Activated naive CD8-positive, alpha-beta T cell treated with anti-CD3 and anti-CD28 coated beads, Interleukin-2, amount 50 U/mL, for 16 hours (primary cell): ENCODE measurements around the gene CCDC82.
A peak's percentile ranks its signal among the peaks of the same experiment; 100 is the strongest.
"Not testable (repeated sequence)": the region's sequence is repeated elsewhere in the genome, so short reads cannot be mapped to it uniquely, and the experiment has no call there.

ENCODE experiments used
- DNase-seq: peaks from one replicate; pipeline ENCODE4 v3.0.0-alpha.2; 2020; ENCODE audit warnings: low read depth, low spot score

Gene CCDC82

DNA sequence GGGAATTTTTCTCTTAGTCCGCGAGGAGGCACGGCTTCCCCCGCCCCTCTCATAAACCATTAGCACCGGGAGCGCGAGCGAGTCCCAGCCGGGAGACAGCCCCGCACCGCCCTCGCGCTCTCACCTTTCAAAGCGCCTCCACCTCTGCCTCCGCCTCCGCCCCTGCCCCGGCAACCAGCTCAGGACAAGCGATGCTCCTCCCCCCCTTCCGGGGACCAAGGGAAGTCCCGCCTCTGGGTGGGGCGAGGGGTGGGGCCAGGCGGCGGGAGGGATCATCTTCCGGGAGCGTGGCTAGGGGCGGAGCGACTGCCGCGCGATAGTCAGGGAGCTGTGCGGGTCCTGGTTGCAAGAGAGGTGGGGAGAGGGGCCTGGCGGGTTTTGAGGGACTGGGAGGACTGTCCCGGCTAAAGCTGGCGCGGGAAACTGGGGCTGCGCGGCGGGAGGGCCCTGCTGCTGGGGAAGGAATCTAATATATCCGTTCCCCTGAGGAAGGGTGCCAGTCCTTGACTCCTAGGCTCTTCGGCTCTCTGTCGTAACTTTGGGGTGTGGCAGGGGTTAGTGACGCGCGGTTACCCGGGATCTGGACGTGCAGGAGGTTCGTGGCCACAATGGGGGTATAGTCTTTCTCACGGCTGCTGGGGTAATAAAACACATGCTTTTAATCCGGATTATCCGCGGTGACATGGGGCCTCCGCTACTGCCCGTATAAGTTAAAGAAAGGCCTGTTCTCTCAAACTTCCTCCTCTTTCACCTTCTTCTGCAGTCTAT lies at the start of gene CCDC82, which contains the start of gene JRKL:
Gene CCDC82 (minus strand): TSS at position 193 of the 768 bp plus-strand sequence. CDS start 5,165 bp downstream, outside the sequence.
Gene JRKL (plus strand): TSS at position 294 of the 768 bp plus-strand sequence. CDS start 637 bp downstream, outside the sequence.
- peak; percentile 98 for DNase-seq

DNA sequence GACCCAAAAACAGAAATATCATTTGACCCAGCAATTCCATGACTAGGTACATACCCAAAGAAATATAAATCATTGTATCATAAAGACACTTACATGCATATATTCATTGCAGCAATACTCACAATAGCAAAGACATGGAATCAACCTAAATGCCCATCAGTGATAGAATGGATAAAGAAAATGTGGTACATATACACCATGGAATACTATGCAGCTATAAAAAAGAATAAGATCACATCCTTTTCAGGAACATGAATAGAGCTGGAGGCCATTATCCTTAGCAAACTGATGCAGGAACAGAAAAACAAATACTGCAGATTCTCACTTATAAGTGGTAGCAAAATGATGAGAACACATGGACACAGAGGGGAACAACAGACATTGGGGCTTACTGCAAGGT lies 42.9 kb upstream of the CCDC82 start:
- not testable (repeated sequence) for DNase-seq

DNA sequence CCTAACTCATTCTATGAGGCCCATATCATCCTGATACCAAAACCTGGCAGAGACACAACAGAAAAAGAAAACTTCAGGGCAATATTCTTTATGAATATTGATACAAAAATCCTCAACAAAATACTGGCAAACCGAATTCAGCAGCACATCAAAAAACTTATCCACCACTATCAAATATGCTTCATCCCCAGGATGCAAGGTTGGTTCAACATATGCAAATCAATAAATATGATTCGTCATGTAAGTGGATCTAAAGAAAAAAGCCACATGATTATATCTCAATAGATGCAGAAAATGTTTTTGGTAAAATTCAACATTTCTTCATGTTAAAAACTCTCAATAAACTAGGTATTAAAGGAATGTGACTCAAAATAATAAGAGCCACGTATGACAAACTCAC lies 41.0 kb upstream of the CCDC82 start:
- DNase-seq = no peak

DNA sequence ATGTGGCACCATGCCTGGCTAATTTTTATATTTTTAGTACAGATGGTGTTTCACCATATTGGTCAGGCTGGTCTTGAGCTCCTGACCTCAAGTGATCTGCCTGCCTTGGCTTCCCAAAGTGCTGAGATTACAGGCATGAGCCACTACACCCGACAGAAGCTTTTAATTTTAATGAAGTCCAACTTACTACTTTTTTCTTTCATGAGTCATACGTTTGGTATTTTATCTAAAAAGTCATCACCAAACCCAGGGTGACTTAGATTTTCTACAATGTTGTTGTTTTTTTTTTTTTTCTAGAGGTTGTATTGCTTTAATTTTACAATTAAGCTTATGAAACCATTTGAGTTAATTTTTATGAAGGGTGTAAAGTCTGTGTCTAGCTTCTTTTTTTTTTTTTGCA lies 35.0 kb upstream of the CCDC82 start:
- DNase-seq = no peak

DNA sequence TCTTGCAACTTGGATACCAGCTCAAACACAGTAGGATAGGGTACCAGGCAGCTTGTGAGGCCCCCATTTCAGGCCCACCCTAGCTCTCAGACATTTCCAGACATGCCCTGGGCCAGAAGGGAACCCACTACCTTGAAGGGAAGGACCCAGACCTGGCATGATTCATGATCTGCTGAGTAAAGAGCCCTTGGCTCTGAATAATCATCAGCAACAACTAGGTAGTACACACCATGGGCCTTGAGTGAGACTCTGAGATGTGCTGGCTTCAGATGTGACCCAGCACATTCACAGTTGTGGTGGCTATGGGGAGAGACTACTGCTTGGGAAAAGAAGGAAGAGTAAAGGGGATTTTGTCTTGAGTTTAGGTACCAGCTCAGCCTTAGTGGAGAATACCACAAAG lies 23.7 kb upstream of the CCDC82 start:
- DNase-seq = no peak

DNA sequence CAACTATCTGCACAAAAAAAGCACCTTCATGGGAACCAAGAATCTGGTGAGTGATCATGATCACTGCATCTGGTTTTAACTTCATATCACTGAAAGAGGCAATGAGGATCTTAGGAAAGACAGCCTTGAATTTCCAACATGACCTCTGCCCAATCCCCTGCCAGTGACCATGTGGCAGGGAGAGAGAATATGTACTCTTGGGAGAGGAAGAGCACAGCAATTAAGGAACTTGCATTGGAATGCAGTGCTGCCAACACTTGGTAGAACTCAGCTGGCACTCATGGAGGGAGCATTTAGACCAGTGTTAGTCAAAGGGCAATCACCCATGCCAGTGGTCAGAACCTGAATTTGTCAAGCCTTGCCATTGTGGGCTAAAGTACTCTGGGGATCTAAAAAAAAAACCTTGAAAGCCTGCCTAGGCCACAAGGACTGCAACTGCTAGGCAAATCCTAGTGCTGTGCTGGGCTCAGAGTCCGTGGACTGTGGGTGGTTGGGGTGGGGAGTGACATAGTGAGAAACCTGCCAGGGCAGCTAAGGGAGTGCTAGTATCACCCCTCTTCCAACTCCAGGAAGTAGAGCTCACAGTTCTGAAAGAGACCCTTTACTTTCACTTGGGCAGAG lies 23.2 kb upstream of the CCDC82 start:
- DNase-seq = no peak

DNA sequence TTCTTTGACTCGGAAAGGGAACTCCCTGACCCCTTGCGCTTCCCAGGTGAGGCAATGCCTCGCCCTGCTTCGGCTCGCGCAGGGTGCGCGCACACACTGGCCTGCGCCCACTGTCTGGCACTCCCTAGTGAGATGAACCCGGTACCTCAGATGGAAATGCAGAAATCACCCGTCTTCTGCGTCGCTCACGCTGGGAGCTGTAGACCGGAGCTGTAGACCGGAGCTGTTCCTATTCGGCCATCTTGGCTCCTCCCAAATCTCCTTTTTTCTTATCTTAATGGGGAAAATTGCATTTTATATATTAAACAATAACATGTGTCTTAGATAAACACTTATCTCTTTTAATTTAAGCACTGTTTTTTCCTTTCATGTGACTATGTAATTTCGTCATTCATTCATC lies 21.7 kb upstream of the CCDC82 start:
- DNase-seq = not testable (repeated sequence)

DNA sequence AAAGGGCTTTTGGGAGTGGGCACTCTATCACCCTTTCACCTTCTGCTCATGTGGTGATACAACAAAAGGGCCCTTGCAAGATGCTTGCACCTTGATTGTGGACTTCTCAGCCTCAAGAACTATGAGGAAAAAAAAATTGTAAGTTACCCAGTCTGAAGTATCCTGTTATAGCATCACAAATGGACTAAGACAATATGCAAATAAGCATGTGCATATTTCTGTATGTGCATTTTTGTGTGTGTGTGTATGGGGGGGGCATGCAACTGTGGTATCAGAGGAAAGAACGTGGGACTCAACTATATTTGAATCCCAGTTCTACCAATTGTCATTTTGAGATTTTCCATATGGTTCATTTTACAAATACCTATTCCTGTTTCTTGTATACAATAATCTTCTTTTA lies 11.0 kb upstream of the CCDC82 start:
- DNase-seq = no peak

DNA sequence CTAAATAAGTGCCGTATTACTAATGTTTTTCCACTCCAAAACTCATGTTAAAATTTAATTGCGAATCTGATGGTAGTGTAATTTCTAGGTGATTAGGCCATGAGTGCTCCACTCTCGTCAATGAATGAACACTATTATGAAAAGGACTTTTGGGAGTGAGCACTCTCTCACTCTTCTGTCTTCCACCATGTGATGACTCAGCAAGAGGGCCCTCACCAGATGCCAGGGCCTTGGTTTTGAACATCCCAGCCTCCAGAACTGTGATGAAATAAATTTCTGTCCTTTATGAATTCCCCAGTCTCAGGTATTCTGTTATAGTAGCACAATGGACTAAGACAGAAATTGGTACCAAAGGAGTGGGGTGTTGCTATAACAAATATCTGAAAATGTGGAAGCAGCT lies 8.2 kb upstream of the CCDC82 start:
- DNase-seq = no peak

DNA sequence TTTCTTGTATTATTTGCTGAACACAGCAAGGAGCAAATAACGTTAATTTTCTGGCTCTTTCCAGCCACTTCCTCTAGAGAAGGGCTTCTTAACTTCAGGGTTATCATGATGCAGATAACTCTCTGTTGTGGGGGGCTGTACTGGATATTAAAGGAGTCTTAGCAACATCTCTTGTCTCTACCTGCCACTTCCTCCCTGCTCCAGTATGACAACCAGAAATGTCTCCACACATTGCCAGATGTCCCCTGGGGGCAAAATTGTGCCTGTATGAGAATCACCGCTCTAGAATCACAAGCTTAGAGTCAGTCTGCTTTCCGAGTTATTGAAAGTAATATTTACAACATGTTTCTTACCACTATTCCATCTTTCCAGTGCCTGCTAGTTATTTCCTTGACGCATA lies 6.9 kb upstream of the CCDC82 start:
- DNase-seq = no peak

DNA sequence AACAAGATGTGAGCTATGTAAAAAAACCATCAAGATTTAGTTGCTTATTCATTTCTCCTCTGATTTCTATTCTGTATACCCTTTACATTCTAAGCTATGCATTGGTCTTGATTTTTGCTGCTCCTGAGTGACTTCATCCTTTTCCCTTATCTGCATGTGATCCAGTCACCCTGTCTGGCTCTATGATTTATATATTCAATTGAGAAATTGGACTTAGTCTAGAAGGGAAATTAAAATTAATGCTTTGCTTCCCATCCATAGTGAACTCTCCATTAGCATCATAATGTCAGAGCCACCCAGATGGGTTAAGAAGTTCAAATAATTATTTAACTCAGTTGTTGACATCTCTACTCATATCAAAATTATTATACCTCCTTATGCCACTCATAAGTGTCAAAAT lies 5.1 kb upstream of the CCDC82 start:
- DNase-seq = no peak

DNA sequence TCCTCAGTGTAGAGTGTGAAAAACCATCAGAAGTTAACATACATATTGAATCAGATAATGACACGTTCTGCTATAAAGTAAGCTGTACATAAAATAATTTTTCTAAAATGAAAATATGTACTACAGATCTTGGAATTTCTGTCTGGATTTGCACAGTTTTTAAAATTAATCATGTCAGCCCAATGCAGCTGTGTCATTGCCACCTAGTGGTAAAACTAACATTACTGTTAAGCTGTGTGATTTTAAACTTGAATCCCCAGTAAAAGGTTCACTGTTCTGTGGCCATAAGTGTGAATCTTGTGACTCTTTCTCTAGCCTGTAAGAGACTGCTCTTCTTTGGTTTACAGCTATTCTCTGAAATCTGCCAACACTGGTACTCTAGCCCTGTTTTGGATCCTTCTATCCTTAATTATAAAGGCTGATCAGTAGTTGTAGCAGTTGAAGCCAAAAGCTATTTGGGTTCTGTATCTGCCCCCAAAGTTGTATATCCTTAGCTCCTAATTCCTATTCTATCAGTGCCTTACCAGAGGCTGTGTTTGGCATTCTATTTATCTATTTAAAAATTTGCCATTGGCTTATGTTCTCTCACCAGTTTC lies 4.1 kb upstream of the CCDC82 start:
- no peak for DNase-seq

DNA sequence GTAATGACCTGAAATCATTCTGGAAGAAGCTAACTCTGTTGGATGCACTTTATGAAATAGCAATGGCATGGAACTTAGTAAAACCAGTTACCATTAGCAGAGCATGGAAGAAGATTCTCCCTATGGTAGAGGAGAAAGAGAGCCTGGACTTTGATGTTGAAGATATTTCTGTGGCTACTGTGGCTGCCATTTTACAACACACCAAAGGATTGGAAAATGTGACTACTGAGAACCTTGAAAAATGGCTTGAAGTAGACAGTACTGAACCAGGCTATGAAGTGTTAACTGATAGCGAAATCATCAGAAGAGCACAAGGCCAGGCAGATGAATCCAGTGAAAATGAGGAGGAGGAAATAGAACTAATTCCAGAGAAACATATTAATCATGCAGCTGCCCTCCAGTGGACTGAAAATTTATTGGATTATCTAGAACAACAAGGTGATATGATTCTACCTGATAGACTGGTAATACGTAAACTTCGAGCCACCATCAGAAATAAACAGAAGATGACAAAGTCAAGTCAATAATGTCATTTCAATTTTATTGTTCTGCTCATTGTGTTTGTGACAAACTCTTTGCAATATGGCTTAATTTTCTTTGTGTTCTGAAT lies 2.1 kb upstream of the CCDC82 start:
- no peak for DNase-seq

DNA sequence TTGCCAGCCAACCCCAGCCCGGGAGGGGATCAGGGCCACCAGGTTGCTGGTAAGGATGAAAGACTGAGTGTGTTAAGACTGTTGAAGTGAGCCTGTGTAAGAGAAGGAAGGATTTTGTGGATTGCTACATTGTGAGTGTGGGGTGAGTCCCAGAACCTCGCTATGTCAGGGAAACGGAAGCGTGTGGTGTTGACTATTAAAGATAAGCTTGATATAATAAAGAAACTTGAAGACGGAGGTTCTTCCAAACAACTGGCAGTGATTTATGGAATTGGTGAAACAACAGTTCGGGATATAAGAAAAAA lies 728 bp upstream of the CCDC82 start:
- DNase-seq = no peak

DNA sequence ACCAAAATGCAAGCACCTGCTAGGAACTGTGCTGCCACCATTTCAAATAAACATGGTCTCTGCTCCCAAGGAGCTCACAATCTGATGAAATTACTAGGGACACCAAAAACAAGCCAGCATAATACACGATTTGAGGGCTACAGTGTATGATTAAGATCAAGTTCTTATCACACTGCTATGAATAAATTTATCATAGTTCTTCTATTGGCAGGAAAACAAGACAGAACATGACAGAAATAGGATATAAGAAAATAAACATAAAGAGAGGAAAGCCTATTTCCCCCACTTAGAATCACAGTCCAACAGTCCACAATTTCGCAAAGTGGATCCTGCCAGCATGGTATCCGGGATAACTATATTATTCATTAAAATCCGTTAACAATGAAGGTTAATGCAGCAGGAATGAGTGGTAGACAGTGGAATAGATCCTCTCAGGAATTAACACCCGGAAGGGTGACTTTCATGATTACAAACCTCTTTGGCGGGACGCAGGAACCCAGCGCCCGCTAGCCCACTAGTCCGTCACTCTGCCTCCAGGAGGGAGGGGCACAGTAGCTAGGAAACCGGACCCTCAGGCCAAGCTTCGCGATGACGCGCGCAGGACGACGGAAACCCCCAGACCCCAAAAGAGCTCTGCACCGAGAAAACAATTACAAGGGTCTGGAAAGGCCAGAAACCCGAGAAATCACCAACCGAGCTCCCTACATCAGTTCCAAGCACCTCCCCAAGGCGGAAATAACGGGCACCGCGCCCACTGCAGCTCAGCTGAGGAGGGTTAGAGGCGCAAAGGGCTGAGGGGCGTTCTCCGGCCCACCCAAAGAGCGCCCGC lies 607 bp downstream of the CCDC82 start:
- no peak for DNase-seq

DNA sequence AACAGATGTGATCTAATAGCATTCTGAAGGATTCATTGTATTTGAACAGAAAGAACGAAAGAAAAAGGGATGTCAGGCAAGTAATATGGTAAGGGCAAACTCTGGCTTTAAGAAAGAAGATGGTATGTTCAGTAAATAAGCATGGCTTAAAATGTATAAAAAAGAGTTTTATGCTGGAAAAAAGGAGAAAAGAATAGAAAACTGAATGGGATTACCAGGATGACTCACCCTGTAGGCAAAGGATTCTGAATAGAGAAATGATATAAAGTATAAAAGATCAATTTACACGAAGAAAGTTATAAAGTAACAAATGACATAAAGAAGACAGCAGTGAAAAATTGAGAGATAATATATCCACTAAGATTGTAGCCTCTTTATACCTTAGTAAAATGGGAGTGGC lies 4.5 kb downstream of the CCDC82 start:
- no peak for DNase-seq

DNA sequence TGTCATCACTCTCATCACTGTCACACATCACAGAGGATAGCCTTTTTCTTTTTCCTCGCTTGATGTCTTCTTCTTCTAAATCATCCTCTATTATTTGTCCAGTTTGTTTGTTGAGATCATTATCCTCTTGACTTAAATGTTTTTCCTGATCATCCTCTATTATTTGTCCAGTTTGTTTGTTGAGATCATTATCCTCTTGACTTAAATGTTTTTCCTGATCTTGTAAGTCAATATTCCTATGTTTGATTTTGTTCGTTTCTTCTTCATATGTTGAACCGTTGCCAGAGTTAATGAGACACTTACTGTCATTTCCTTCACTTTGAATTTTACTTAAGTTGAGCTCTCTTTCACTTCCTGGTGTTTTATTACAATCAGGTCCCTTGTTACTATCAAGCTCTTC lies 5.6 kb downstream of the CCDC82 start:
- no peak for DNase-seq

DNA sequence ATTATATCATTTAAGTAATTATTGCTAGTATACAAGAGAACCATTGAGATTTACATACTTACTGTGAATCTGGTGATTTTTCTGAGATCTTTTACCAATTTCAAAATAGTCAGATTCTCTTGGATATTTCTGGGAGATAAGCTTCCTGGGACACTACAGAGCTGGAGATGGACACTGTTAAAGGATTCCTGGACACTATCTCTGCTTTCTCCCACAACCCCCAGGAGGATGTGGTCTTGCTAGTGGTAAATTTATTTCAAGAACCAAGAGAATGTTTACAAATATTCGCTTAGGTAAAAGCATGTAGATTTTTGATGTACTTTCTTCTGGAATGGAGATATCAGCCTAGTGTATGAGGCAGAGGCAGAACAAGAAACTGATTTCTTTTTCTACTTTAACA lies 12.9 kb downstream of the CCDC82 start:
- DNase-seq = no peak

DNA sequence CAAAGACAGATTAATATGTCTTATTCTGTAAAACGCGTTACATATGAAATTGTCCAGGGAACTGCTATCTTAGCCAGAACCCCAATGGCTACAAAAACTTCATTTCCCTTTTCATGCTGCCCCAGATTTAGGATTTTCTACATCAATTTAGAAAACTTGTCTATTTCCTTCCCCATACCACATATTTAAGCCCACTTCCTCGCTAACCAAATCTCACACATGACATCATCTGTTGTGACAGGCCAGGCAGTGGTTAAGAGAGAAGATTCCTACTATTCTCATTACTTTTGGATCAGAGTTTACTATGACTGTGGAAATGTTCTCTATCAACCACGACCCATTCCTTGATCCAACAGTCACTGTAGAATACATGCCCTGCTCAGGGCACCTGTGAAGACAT lies 15.9 kb downstream of the CCDC82 start:
- no peak for DNase-seq

DNA sequence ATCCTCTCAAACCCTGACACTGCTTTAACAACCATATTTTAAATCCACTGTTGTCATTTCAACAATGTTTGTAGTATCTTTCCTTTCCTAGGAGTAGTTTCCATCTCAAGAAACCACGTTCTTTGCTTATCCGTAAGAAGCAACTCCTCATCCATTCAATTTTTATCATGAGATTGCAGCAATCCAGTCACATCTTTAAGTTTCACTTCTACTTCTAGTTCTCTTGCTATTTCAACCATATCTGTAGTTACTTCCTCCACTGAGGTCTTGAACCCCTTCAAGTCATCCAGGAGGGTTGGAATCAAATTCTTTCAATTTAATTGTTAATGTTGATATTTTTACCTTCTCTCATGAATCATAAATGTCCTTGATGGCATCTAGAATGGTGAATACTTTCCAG lies 22.4 kb downstream of the CCDC82 start:
- no peak for DNase-seq

DNA sequence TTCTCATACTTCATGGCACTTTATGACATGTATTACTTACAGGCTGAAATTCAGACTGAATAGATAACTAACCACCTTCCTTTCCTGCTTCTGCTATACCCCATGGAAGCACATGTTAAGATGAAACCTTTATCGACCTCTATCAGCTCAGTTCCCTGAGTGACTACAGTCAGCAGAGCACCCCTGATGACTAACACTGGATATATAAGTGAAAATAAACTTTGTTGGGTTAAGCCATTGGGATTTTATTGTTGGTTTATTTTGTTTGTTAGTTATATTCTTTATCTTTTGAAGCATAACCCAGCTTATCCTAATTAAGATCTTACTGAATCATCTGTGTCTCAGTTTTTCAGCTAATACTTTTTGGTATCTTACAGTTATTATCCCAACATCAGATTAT lies 23.7 kb downstream of the CCDC82 start:
- DNase-seq = no peak

DNA sequence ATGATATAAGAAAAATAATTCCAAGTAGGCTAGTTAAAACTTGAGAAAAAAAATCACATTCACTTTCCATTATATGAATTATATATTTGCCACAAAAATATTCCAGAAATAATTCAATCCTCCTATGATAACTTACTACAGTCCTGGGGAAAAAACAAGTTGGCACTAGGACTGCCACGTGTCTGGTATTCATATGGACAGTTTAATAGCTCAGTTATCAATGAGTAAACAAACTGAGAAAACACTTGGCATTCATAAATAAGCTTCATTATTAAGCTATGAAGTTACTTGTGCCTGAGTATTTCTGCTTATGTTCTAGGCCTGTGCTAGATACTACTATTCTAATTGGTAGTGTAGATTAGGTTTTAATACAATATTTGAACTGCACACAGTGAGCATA lies 24.2 kb downstream of the CCDC82 start:
- DNase-seq = no peak
